SK-MEL-5 (cell line): Measurements from ENCODE around the gene INPP4B. TPM values are rescaled to one million over a fixed set of nuclear protein-coding genes. Genes with fewer than 3 reads are reported as not detected.

Experiments
- DNase-seq: peaks from one replicate; pipeline ENCODE4 v3.0.0-alpha.2; 2016; ENCODE audit warnings: low read depth, low spot score
- in situ Hi-C: cut with HindIII; loops from 2 replicates; pipeline ENCODE4 v1.10.0; 2016; ENCODE audit warnings: low sequenced_read_pairs, high pct_unique_total_duplicates, low pct_unique_long_range_greater_than_20kb
- total RNA-seq: library from RNA; depleted of rRNA; stranded (reverse); fragments of >200 nt; shearing (Covaris generic); gene quantifications from 2 replicates; pipeline ENCODE4 v1.2.3, GENCODE V29; 2014

Gene INPP4B
- total RNA-seq, 1 experiment from 2014 or later, result 161 TPM

DNA sequence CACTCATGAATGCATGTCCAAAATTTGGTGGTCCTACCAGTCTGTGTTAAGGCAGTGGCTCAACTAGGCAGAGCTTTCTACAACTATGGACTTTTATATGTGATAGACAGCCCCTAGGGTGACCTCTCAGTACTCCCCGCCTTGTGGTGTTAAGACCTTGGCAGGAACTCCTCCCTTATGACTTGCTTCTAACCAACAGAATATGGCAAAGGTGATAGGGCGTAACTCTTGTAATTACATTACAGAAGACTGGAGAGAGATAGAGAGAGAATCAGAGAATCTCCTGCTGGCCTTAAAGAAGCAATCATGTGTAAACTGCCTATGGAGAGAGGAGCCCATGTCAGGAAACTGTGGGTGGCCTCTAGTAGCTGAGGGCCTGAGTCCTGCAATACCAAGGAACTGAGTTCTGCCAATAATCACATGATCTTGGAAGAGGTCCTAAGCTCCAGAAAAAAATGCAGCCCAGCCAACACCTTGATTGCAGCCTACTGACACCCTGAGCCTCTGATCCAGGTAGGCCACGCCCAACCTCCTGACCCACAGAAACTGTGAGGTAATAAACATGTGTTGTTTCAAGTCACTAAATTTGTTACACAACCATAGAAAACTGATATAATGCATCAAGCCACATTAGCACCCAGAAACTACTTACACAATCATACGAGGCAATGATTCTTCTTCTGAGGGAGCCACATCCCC is 68.9 kb downstream of the INPP4B start:
- in situ Hi-C loops, result no loop called here

DNA sequence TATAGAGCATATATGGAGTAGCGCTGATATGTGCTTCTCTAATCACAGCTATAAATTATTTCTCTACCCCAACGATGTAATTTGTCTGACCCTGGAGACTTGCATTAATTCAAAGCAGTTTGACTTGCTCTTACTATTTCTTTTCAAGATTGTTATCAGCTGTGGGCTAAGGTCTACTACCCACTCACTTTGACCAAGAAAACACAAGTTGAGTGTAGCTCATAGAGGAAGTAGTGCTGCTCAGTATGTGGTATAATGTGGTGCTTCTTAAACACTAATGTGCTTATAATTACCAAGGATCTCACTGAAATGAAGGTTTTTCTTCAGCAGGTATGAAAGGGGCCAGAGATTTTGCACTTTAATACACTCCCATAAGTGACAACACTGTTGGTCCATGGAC is 70.1 kb downstream of the INPP4B start:
- in situ Hi-C loops, result no loop called here
- no peak for DNase-seq

More for the DNA sequence above, 68.9 kb downstream of the INPP4B start:
- DNase-seq, result no peak

DNA sequence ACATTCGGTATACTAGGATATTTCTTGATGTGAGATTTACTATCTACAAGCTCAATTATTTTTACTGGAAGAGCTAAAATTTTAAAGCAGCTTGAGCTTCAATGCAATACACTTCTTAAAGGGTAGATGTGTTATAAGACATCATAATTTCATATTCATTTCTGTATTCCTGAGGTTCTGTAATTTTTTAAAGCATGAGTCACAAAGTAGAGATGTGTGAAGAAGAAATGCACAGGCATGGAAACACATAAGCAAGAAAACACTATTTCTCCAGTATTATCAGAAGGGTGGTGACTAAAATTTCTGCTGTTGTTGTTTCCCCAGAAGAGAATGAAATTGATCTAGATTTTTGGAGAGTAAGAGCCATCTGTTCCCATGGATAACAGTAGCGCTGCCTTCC is 72.6 kb downstream of the INPP4B start:
- in situ Hi-C loops, result no loop called here

DNA sequence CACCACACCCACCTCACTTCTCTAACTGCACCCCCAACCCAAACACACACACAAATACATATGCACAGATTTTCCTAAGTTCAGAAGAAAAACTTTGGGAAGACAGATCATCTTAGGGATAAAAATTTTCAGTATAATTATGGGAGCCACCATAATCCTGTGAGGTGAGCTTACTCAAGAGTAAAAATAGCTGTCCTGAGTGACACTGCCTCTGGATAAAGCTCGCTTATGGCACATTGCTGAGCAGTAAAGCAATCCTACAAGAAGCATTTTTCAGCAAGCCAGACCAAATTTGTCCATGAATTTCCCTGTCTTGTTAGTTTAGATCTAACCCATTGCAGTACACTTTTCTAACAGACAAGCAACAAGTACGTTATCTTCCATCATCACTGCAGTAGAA is 83.8 kb downstream of the INPP4B start:
- in situ Hi-C loops, result no loop called here
- no peak for DNase-seq

More for the DNA sequence above, 72.6 kb downstream of the INPP4B start:
- no peak for DNase-seq

DNA sequence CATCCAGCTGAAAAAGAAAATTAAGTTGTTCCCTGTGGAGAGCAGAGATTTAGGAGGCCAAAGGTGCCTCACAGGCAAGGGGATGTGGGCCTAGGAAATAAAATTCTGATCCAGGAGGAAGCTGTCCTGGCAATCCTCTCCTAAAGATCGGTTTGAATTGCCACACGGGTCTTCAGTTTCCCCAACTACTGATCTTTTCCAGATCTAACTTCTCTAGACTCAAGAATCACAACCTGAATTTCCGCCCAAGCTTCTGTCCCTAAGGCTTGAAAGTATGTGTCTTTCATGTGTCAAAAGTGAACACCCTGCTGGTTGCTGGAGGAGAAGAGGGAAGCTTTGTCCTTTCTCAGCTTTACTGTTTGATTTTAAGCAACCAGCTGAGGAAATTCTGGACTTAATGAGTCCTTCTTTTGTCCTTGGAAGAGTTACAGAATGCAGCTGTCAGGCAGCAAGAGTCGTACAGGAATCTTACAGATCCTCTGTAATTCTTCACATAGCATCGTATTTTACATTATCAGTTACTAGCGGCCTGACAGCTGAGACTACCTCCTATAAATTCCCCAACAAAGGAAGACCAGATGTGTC is 93.8 kb downstream of the INPP4B start:
- DNase-seq, result no peak
- in situ Hi-C loops, result no loop called here

DNA sequence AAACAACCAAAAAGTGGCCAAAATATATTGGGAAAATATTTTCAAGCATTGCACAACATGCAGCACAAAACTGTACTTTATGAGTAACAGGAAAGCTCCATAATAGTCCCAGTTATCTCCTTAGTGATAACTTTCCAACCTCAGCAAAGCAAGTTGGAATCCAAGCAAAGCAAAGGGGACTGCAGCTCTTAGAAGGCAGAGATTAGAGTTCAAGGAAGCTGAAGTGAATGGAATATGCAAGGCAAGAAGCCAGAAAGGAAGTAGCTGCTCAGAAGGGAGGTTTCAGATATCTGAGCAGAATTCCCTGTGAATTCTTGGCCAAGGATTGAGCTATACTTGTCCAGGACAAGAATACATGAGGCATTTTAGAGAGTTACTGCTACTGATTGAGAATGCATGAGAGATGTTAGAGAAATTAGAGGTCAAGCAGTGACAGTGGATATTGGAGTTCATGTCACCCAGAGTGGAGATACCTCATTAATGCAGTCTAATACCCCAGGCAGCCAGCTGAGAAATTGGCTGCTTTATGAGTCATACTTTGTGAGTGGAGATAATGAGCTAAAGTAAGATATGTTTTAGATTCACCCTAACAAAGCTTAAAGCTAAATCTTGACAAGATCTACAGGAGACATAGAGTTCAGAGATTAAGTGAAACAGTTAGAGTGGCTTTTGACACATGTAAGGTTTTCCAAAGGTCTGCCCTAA is 102.8 kb downstream of the INPP4B start:
- in situ Hi-C loops, result no loop called here
- no peak for DNase-seq

DNA sequence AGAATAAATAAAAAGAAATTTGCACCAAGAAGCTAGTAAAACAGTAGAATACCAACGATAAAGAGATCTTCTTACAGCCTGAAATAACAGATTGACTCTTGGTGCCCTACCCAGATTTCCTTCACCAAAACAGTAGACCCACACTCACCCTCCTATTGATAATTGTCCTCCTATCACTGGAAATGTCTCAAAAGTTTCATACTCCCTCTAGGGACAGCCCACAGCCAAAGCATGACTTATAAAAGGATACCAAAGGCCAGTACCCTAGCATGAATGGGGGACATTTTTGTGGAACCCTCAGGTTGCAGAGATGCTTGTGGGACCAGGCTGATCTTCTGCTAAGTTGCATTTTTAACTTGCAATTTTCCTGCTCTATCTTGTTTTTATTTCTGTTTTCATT is 104.1 kb downstream of the INPP4B start:
- no peak for DNase-seq
- in situ Hi-C loops, result no loop called here

DNA sequence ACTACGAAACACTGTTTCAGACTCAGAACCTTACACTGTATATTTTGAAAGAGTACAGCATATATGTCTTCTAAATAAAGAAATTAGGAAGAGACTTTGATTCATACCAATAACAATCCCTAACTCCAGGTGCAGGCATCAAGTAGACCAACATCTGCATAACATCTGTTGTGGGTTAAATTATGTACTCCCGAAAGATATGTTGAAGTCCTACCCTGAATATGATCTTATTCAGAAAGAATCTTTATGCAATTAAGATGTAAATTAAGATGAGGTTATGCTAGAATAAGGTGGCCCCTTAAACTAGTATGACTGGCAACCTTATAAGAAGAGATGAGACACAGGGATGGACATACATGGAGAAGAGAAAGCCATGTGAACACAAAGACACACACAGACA is 117.9 kb downstream of the INPP4B start:
- no peak for DNase-seq
- in situ Hi-C loops, result no loop called here

DNA sequence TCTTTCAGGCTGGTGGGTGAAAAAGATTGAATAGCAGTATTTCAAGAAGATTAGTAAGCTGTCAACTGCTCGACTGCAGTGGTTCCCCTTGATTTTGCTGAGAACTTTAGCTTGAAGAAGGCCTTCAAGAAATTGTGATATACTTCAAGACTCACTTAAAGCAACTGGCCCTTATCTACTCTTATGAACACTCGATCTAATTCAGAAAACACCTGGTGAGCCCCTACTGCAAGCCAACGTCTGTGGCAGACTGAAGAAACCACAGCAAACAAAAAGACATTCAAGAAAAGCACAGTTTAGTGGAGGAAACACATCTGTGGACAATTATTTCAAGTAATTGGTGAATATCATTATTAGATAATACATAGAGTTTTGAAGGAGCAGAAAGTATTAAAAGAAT is 119.0 kb downstream of the INPP4B start:
- DNase-seq, result no peak
- in situ Hi-C loops, result no loop called here

DNA sequence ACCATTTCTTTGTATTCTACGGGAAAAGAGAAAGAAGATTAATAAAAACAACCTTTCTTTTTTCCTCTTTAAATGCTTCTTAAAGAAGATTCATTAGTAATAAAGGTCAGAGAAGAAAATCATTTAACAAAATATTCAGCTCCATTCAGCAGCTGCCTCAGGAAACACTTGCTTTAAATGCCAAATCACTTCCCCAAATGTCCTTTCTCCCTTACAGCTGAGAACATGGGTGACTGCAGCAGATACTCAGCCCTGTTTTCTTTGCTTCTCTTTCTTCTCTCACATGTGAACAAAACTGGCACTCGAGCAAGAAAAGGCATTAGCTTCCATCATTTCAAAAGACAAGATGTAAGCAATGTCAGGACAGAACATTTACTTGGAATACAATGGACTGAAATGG is 120.2 kb downstream of the INPP4B start:
- in situ Hi-C loops, result no loop called here
- no peak for DNase-seq

DNA sequence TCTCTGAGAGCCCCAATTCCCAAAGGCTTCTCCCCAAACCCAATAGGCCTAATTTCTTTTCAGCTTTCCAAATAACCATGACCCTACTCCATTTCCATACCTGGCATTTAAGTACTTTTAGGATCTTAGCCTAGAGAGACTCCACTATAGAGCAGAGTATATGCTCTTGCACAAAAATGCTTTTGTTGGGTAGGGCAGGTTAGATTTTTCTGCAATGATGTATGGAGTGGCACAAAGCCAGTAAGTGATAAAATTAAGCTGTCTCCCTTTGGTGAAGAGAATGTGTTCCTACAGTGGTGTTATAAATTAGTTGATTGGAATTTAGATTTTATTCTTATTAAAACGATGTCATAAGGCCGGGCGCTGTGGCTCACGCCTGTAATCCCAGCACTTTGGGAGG is 124.9 kb downstream of the INPP4B start:
- in situ Hi-C loops, result no loop called here
- DNase-seq, result no peak

DNA sequence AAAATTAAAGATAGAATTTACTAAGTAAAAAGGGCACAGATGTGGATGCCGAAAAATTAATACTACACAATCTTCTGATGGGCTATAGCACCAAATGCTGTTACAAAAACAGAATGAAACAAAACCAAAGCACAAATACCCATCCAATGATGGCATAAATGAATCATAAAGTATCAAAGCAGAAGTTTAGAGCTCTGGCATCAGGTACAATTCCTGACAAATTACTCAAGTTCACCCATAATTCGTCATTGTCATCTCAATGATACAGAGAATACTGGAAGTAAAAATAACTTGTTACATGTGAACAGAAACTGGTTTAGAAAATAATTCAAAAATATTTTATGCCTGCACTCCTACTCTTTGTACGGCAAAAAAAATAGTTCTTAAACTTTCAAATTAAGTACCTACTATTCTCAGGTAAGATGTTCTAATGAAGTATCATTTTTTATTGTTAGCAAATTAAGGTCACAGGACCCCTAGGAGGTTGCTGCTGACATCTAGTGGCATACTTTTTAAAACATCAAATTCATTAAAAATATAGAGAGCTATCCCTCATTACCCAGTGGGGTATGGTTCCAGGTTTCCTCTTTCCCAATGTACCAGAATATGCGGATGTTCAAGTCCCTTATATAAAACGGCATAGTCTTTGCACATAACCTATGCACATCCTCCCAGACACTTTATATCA is 126.1 kb downstream of the INPP4B start:
- in situ Hi-C loops, result no loop called here
- peak; percentile 56 for DNase-seq

DNA sequence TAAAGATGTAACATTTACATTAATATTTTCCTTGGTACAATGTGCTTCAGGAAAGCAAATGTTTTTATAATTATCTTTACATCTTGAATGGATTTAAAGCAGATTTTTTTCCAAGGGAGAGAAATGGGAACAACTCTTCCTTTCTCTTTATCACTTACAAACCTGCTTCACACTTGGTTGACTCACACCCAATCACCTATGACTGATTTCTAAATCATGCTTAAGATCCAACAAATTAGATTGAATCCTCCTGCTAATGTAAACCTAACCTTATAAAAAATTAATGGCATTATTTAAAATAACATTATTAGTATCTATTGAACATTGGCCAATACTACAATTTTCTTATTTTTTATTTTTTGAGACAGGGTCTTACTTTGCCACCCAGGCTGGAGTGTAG is 127.1 kb downstream of the INPP4B start:
- no peak for DNase-seq
- in situ Hi-C loops, result no loop called here

DNA sequence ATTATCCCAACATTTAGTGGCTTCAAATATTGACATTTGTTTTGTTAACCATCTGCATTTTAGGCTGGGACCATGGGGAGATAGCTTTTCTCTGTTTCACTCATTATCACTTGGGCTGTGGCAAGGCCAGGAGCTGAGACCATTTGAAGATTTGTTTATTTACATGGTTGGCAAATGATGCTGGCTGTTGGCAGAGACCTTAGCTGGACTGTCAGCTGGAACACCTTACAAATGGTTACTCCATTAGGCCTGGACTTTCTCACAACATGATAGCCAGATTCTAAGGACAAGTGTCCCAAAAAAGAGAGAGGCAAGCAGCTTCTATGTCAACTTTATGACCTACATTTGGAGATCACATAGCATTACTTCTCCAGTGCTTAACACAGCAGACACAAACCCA is 130.4 kb downstream of the INPP4B start:
- no peak for DNase-seq
- in situ Hi-C loops, result no loop called here

DNA sequence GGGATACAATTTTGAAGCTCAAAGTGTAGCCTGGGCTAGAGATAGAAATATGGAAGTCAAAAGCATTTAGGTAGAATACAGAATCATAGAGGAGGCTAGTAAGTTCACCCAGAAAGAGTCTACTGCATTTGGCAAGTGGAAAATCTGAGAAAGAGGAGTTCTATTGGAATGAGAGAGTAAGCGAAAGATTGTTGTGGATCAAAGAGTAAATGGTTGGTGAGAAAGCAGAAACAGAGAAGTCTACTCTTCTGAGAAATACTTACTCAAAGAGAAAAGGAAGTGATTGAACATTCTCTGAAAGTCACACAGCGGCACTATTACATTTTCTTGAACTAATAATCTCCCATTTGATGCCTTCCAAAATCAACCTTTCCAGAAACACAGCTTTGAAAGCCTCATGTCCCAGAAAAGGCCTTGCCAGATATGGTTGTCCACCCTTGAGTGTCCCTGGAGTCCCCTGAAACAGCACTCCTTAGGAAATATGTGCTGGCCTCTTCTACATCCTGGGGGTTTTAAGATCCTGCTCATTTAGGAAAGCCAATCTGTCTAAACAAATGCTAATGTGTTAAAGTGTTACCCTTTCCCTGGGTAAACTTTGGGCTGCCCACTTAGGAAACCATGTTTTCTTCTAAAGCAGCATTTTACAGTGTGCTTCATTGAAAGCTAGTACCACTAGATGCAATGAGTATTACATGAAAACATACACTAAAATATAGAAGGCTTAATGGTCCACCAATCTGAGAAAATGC is 132.6 kb downstream of the INPP4B start:
- DNase-seq, result no peak
- in situ Hi-C loops, result no loop called here

DNA sequence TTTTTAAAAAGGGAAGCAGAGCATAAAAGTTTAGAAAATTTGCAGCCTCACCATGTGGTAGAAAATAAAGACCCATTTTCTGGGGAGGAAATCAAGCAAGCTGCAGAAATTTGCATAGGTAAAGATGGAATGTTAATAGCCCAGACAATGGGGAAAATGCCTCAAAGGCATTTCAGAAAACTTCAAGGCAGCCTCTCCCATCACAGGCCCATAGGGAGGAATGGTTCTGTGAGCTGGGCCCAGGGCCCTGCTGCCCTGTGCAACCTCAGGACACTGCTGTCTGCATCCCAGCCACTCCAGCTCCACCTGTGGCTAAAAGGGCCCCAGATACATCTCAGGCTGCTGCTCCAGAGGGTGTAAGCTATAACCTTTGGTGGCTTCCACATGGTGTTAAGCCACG is 137.9 kb downstream of the INPP4B start:
- no peak for DNase-seq
- in situ Hi-C loops, result no loop called here

DNA sequence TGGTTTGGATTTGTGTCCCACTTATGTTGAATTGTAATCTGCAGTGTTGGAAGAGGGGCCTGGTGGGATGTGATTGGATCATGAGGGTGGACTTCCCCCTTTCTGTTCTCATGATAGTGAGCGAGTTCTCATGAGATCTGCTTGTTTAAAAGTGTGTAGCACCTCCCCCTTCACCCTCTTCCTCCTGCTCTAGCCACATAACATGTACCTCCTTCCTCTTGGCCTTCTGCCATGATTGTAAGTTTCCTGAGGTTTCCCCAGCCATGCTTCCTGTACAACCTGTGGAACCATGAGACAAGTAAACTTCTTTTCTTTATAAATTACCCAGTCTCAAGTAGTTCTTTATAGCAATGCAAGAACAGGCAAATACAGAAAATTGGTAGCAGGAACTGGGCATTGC is 138.7 kb downstream of the INPP4B start:
- DNase-seq, result no peak
- in situ Hi-C loops, result no loop called here

DNA sequence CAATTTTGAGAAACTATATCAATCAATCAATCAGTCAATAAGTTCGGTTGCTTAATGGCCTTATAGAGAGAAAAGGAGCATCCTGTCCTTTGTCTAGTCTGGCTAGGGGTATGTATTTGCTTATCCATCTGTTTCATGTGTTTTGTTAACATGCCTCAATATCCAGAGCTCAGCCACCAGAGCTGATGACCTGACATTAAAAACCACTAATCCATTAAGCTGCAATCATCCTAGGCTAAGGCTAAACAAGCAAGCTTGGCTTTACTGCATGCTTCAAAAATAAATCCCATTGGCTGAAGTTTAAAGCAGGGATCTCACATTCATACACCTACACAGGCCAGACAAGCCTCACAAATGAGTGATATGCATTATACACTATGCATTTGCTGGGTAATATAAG is 139.7 kb downstream of the INPP4B start:
- in situ Hi-C loops, result no loop called here
- no peak for DNase-seq
